Activated T-helper 17 cell treated with anti-CD3 and anti-CD28 coated beads, Interleukin-2, amount 50 U/mL, for 72 hours (primary cell): ENCODE measurements around the gene PPM1D. TPM values are rescaled to one million over a fixed set of nuclear protein-coding genes. Genes with fewer than 3 reads are reported as not detected.
"Not testable (repeated sequence)": the region's sequence is repeated elsewhere in the genome, so short reads cannot be mapped to it uniquely, and the experiment has no call there.

Source experiments
- ATAC-seq: fragments of 150-1000 bp; cut with Tn5 transposase; replicated peaks from 2 replicates; pipeline ENCODE4 v1.10.0; 2021; ENCODE audit warnings: mild to moderate bottlenecking, moderate library complexity
- H3K27ac Mint-ChIP-seq: one replicate; pipeline ENCODE4 v1.8.0; 2022; ENCODE audit warnings: mixed read lengths
- H3K27me3 Mint-ChIP-seq: one replicate; pipeline ENCODE4 v1.8.0; 2022; ENCODE audit warnings: mixed read lengths
- H3K36me3 Mint-ChIP-seq: one replicate; pipeline ENCODE4 v1.8.0; 2022; ENCODE audit warnings: low read depth, mild to moderate bottlenecking, mixed read lengths
- H3K4me1 Mint-ChIP-seq: one replicate; pipeline ENCODE4 v1.8.0; 2022; ENCODE audit warnings: mixed read lengths
- H3K4me3 Mint-ChIP-seq: one replicate; pipeline ENCODE4 v1.8.0; 2022; ENCODE audit warnings: mild to moderate bottlenecking, mixed read lengths
- H3K9me3 Mint-ChIP-seq: one replicate; pipeline ENCODE4 v1.8.0; 2022; ENCODE audit warnings: mixed read lengths
- total RNA-seq, 2 donors: library from RNA; stranded (reverse); gene quantifications; one replicate each; pipeline ENCODE4 v1.2.3, GENCODE V29; 2022

The PPM1D gene
- total RNA-seq = 10 to 100 TPM; 10.8 to 17.1 TPM

GRCh38 chr17:60599620-60600489, at the start of gene PPM1D:
Gene PPM1D, plus strand, starts transcription at chr17:60600193. Its CDS starts 222 bp downstream, at chr17:60600415.
- Mint-ChIP-seq H3K4me1 (peaks cover 17% of the 10 kb centered on the region), H3K9me3 (no peaks in the 10 kb centered on the region), H3K4me3 (peak within 1 kb of the TSS; percentile 86), H3K36me3 (peaks cover 20% of the 10 kb centered on the region), H3K27me3 (no peaks in the 10 kb centered on the region), H3K27ac (peak within 1 kb of the TSS; percentile 98)
- peak; percentile 96 for ATAC-seq

GRCh38 chr17:60552255-60552654, 47.7 kb upstream of the PPM1D start:
- not testable (repeated sequence) for H3K9me3 Mint-ChIP-seq, H3K4me3 Mint-ChIP-seq, H3K36me3 Mint-ChIP-seq, ATAC-seq, H3K27me3 Mint-ChIP-seq, H3K27ac Mint-ChIP-seq, H3K4me1 Mint-ChIP-seq

GRCh38 chr17:60554377-60554788, 45.6 kb upstream of the PPM1D start:
- H3K4me1 Mint-ChIP-seq = no peaks in the 10 kb centered on the region
- no peak overlapping the region for H3K27ac Mint-ChIP-seq
- no peaks in the 10 kb centered on the region for H3K27me3 Mint-ChIP-seq
- H3K9me3 Mint-ChIP-seq = peaks cover 3% of the 10 kb centered on the region
- H3K36me3 Mint-ChIP-seq = no peaks in the 10 kb centered on the region
- ATAC-seq = no peak
- no peak overlapping the region for H3K4me3 Mint-ChIP-seq

- no peak overlapping the region for H3K27ac Mint-ChIP-seq
- peaks cover 1% of the 10 kb centered on the region for H3K27me3 Mint-ChIP-seq
- ATAC-seq = no peak
- peaks cover 3% of the 10 kb centered on the region for H3K9me3 Mint-ChIP-seq
- no peak overlapping the region for H3K4me3 Mint-ChIP-seq
- H3K36me3 Mint-ChIP-seq = no peaks in the 10 kb centered on the region
- no peaks in the 10 kb centered on the region for H3K4me1 Mint-ChIP-seq
Measured at GRCh38 chr17:60555786-60556185, 44.2 kb upstream of the PPM1D start.

- Mint-ChIP-seq H3K27me3 (peaks cover 3% of the 10 kb centered on the region), H3K4me1 (no peaks in the 10 kb centered on the region), H3K36me3 (no peaks in the 10 kb centered on the region), H3K4me3 (no peak overlapping the region), H3K27ac (no peak overlapping the region), H3K9me3 (peaks cover 3% of the 10 kb centered on the region)
- no peak for ATAC-seq
Measured at GRCh38 chr17:60557805-60558204, 42.2 kb upstream of the PPM1D start.

GRCh38 chr17:60559659-60559994, 40.4 kb upstream of the PPM1D start:
- ATAC-seq = no peak
- Mint-ChIP-seq H3K27ac (no peak overlapping the region), H3K9me3 (peaks cover 3% of the 10 kb centered on the region), H3K4me1 (no peaks in the 10 kb centered on the region), H3K4me3 (no peak overlapping the region), H3K27me3 (peaks cover 3% of the 10 kb centered on the region), H3K36me3 (no peaks in the 10 kb centered on the region)

GRCh38 chr17:60559995-60560859, 39.8 kb upstream of the PPM1D start:
- Mint-ChIP-seq H3K36me3 (no peaks in the 10 kb centered on the region), H3K27ac (no peak overlapping the region), H3K4me3 (no peak overlapping the region), H3K4me1 (no peaks in the 10 kb centered on the region), H3K9me3 (peaks cover 3% of the 10 kb centered on the region), H3K27me3 (peaks cover 3% of the 10 kb centered on the region)
- ATAC-seq = no peak

- Mint-ChIP-seq H3K4me1 (no peaks in the 10 kb centered on the region), H3K4me3 (no peak overlapping the region), H3K9me3 (peaks cover 3% of the 10 kb centered on the region), H3K27ac (no peak overlapping the region), H3K27me3 (peaks cover 3% of the 10 kb centered on the region), H3K36me3 (no peaks in the 10 kb centered on the region)
- ATAC-seq = no peak
Measured at GRCh38 chr17:60560860-60561257, 39.1 kb upstream of the PPM1D start.

GRCh38 chr17:60562421-60562820, 37.6 kb upstream of the PPM1D start:
- ATAC-seq = no peak
- Mint-ChIP-seq H3K27me3 (peaks cover 3% of the 10 kb centered on the region), H3K27ac (no peak overlapping the region), H3K4me3 (no peak overlapping the region), H3K36me3 (no peaks in the 10 kb centered on the region), H3K4me1 (no peaks in the 10 kb centered on the region), H3K9me3 (peaks cover 3% of the 10 kb centered on the region)

- peaks cover 3% of the 10 kb centered on the region for H3K27me3 Mint-ChIP-seq
- no peaks in the 10 kb centered on the region for H3K36me3 Mint-ChIP-seq
- no peak overlapping the region for H3K27ac Mint-ChIP-seq
- H3K9me3 Mint-ChIP-seq = peaks cover under 1% of the 10 kb centered on the region
- H3K4me1 Mint-ChIP-seq = no peaks in the 10 kb centered on the region
- no peak for ATAC-seq
- H3K4me3 Mint-ChIP-seq = no peak overlapping the region
Measured at GRCh38 chr17:60563743-60564142, 36.2 kb upstream of the PPM1D start.

- Mint-ChIP-seq H3K27ac (no peak overlapping the region), H3K36me3 (no peaks in the 10 kb centered on the region), H3K9me3 (no peaks in the 10 kb centered on the region), H3K4me1 (no peaks in the 10 kb centered on the region), H3K4me3 (no peak overlapping the region), H3K27me3 (peaks cover 3% of the 10 kb centered on the region)
- no peak for ATAC-seq
Measured at GRCh38 chr17:60565233-60565632, 34.8 kb upstream of the PPM1D start.

- H3K9me3 Mint-ChIP-seq = no peaks in the 10 kb centered on the region
- no peak overlapping the region for H3K27ac Mint-ChIP-seq
- H3K27me3 Mint-ChIP-seq = peaks cover 3% of the 10 kb centered on the region
- no peaks in the 10 kb centered on the region for H3K36me3 Mint-ChIP-seq
- no peaks in the 10 kb centered on the region for H3K4me1 Mint-ChIP-seq
- no peak for ATAC-seq
- no peak overlapping the region for H3K4me3 Mint-ChIP-seq
Measured at GRCh38 chr17:60573236-60574051, 26.5 kb upstream of the PPM1D start.

- ATAC-seq = peak; percentile 44
- Mint-ChIP-seq H3K27me3 (no peaks in the 10 kb centered on the region), H3K27ac (no peak overlapping the region)
Measured at GRCh38 chr17:60577147-60577915, 22.7 kb upstream of the PPM1D start.

GRCh38 chr17:60579090-60579489, 20.9 kb upstream of the PPM1D start:
- no peak for ATAC-seq
- no peaks in the 10 kb centered on the region for H3K4me1 Mint-ChIP-seq
- H3K36me3 Mint-ChIP-seq = no peaks in the 10 kb centered on the region
- no peaks in the 10 kb centered on the region for H3K27me3 Mint-ChIP-seq
- H3K9me3 Mint-ChIP-seq = no peaks in the 10 kb centered on the region
- no peak overlapping the region for H3K4me3 Mint-ChIP-seq
- H3K27ac Mint-ChIP-seq = no peak overlapping the region

More at GRCh38 chr17:60577147-60577915, 22.7 kb upstream of the PPM1D start:
- no peaks in the 10 kb centered on the region for H3K4me1 Mint-ChIP-seq
- H3K36me3 Mint-ChIP-seq = no peaks in the 10 kb centered on the region
- H3K9me3 Mint-ChIP-seq = no peaks in the 10 kb centered on the region
- H3K4me3 Mint-ChIP-seq = peak overlapping the region; percentile 61
